Upper lobe of left lung (tissue), 6 donors: ENCODE data around the gene ADK. TPM values are rescaled to one million over a fixed set of nuclear protein-coding genes. Genes with fewer than 3 reads are reported as not detected.

Experiments used
- ATAC-seq, 2 donors: fragments of 200-7000 bp; cut with Tn5 transposase; one replicate each; pipeline ENCODE4 v1.9.1; 2022; ENCODE audit warnings: mild to moderate bottlenecking in 2 of 2, moderate library complexity in 2 of 2; ENCODE audit not compliant: low FRiP score in 2 of 2
- DNase-seq, 2 donors: peaks; one replicate each; pipeline ENCODE4 v3.0.0-alpha.2; 2019 to 2020
- H3K27ac ChIP-seq, 4 donors: fragments of 200-600 bp; sonication (generic); one replicate each; pipeline ENCODE4 v1.5.1; 2016 to 2019
- H3K27me3 ChIP-seq, 4 donors: fragments of 200-600 bp; sonication (generic); one replicate each; pipeline ENCODE4 v1.5.1; 2017 to 2019
- H3K36me3 ChIP-seq, 4 donors: fragments of 200-600 bp; sonication (generic); one replicate each; pipeline ENCODE4 v1.5.1; 2016 to 2019
- H3K4me1 ChIP-seq, 4 donors: fragments of 200-600 bp; sonication (generic); one replicate each; pipeline ENCODE4 v1.5.1; 2018 to 2019
- H3K4me3 ChIP-seq, 4 donors: fragments of 200-600 bp; sonication (generic); one replicate each; pipeline ENCODE4 v1.5.1; 2017 to 2019; ENCODE audit warnings: mild to moderate bottlenecking in 2 of 4, moderate library complexity in 1 of 4
- H3K9me3 ChIP-seq, 4 donors: fragments of 200-600 bp; sonication (generic); one replicate each; pipeline ENCODE4 v1.5.1; 2018 to 2019
- EP300 ChIP-seq, 4 donors: sonication (generic); formaldehyde crosslinking; IDR thresholded peaks; one replicate each; pipeline ENCODE4 v1.5.1; 2017; ENCODE audit warnings: antibody characterized with exemption in 4 of 4, control low read depth in 2 of 4
- POLR2A ChIP-seq, 4 donors: fragments of 450-650 bp; IDR thresholded peaks; one replicate each; pipeline ENCODE4 v1.5.1; 2016 to 2017; ENCODE audit warnings: antibody characterized with exemption in 4 of 4, mild to moderate bottlenecking in 2 of 4
- POLR2AphosphoS5 ChIP-seq, 2 donors: sonication (generic); formaldehyde crosslinking; IDR thresholded peaks; one replicate each; pipeline ENCODE4 v1.5.1; 2017; ENCODE audit warnings: antibody characterized with exemption in 2 of 2
- WGBS, 2 donors: methylation state at CpG; one replicate each; pipeline ENCODE4 v1.1.5; 2017 to 2018; 5-methylcytosine and 5-hydroxymethylcytosine counted together
- total RNA-seq, 6 donors: library from RNA; depleted of rRNA in 4 of 6; stranded (reverse); fragments of >200 nt in 4 of 6; gene quantifications; one replicate each; pipeline versions ENCODE4 v1.1.0 to v1.2.1, GENCODE V29; 2016 to 2021
- TF ChIP-seq, protein P1 (sequence below), 6 experiments: fragments of 450-650 bp in 4 of 6; fragments of 200-600 bp in 2 of 6; sonication (generic) in 2 of 6; IDR thresholded peaks; one replicate each; pipeline ENCODE4 v1.5.1; 2016 to 2019; ENCODE audit warnings: antibody characterized with exemption in 6 of 6
- donor health status: DM: no; HTN: no; CAD: no; lungs with moderate emphysema.
- donor health status: DM: no; HTN: yes; CAD: no; lungs with severe emphysema.

The ADK gene
- total RNA-seq, 6 donors from 2014 or later, result 27.9 to 123 (median 48.1) TPM

DNA sequence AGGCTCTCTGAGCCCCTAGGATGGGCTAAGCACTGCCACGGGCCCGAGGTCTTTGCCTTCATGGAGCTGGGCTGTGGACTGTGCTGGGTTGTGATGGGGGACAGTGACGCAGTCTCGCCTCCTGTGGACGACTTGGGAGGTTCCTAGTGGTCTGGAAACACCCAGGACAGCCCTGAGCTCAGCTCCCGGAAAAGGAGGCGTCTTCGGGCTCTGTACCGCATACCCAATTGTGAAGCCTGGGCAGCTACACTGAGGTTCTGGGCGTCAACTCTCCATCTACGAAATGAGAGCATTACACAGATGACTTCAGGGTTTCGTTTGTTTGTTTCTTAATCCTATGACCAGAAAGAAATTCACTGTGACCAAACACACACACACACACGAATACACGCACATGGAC is 595.8 kb downstream of the ADK start:
- Histone ChIP-seq H3K27ac (no peak overlapping the region), H3K4me3 (no peak overlapping the region), H3K9me3 (no peaks in the 10 kb centered on the region), H3K36me3 (no peaks in the 10 kb centered on the region), H3K27me3 (no peaks in the 10 kb centered on the region), H3K4me1 (no peaks in the 10 kb centered on the region)
- 94 to 95% methylated on average over 14 of the region's 14 CpGs for WGBS, 2 donors
- DNase-seq (no peak), ATAC-seq (no peak)
- TF ChIP-seq POLR2A (IDR thresholded peaks at IDR 0.05) (no peak), POLR2AphosphoS5 (IDR thresholded peaks at IDR 0.05) (no peak), EP300 (IDR thresholded peaks at IDR 0.05) (no peak)
- TF ChIP-seq, protein P1, sequence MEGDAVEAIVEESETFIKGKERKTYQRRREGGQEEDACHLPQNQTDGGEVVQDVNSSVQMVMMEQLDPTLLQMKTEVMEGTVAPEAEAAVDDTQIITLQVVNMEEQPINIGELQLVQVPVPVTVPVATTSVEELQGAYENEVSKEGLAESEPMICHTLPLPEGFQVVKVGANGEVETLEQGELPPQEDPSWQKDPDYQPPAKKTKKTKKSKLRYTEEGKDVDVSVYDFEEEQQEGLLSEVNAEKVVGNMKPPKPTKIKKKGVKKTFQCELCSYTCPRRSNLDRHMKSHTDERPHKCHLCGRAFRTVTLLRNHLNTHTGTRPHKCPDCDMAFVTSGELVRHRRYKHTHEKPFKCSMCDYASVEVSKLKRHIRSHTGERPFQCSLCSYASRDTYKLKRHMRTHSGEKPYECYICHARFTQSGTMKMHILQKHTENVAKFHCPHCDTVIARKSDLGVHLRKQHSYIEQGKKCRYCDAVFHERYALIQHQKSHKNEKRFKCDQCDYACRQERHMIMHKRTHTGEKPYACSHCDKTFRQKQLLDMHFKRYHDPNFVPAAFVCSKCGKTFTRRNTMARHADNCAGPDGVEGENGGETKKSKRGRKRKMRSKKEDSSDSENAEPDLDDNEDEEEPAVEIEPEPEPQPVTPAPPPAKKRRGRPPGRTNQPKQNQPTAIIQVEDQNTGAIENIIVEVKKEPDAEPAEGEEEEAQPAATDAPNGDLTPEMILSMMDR (IDR thresholded peaks at IDR 0.05), result no peak

DNA sequence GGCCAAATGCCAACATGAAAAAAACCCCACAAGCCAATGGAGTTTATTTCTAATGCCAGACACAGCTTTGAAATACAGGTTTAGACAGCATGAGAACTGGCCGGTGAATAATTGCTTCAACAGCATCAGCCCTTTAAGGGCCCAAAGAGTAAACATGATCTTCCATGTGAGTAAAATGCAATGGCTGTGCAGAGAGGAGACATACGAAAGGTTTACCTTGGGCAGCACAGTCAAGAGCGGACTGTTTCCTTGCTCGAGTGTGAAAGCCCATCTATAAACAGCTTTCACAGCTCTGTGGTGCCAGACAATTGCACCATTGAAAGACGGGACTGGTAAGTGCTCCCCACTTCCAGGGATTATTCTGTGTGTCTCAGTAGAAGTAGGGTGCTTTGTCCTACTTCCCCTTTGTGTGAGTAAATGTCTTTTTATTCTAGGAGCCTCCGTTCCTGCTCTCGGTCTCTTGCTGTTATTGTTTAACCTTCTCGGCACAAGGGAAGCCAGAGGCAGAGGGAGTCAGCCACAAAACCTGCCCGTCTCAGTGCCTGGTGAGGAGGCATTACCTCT is 597.5 kb downstream of the ADK start:
- no peaks in the 10 kb centered on the region for H3K4me1 ChIP-seq
- H3K36me3 ChIP-seq, result no peaks in the 10 kb centered on the region
- H3K27ac ChIP-seq, result no peak overlapping the region
- no peaks in the 10 kb centered on the region for H3K9me3 ChIP-seq
- H3K27me3 ChIP-seq, result no peaks in the 10 kb centered on the region
- H3K4me3 ChIP-seq, result no peak overlapping the region
- TF ChIP-seq EP300 (IDR thresholded peaks at IDR 0.05), result no peak
- no peak for TF ChIP-seq POLR2A (IDR thresholded peaks at IDR 0.05)
- TF ChIP-seq, protein P1 (IDR thresholded peaks at IDR 0.05), result no peak
- no peak for TF ChIP-seq POLR2AphosphoS5 (IDR thresholded peaks at IDR 0.05)
- DNase-seq (no peak), ATAC-seq (no peak)
- WGBS, 2 donors, result 55 to 58% methylated on average over 9 of the region's 9 CpGs

GRCh38 chr10:74750848-74751274 is 599.8 kb downstream of the ADK start:
- H3K27me3 ChIP-seq, result no peaks in the 10 kb centered on the region
- H3K27ac ChIP-seq, result no peak overlapping the region
- H3K9me3 ChIP-seq, result no peaks in the 10 kb centered on the region
- no peak overlapping the region for H3K4me3 ChIP-seq
- ATAC-seq (no peak), DNase-seq (no peak)
- no peaks in the 10 kb centered on the region for H3K4me1 ChIP-seq
- TF ChIP-seq, protein P1 (IDR thresholded peaks at IDR 0.05), result no peak
- TF ChIP-seq POLR2AphosphoS5 (IDR thresholded peaks at IDR 0.05) (no peak), POLR2A (IDR thresholded peaks at IDR 0.05) (no peak), EP300 (IDR thresholded peaks at IDR 0.05) (no peak)
- WGBS, 2 donors, result 73 to 83% methylated on average over 1 to 6 of the region's 6 CpGs
- no peaks in the 10 kb centered on the region for H3K36me3 ChIP-seq

- no peak for DNase-seq
- H3K4me1 ChIP-seq, result no peaks in the 10 kb centered on the region
- H3K27me3 ChIP-seq, result no peaks in the 10 kb centered on the region
- WGBS, 2 donors, result 90 to 95% methylated on average over 6 of the region's 6 CpGs
- H3K4me3 ChIP-seq, result no peak overlapping the region
- H3K36me3 ChIP-seq, result no peaks in the 10 kb centered on the region
- ATAC-seq, result no peak
- H3K9me3 ChIP-seq, result no peaks in the 10 kb centered on the region
- H3K27ac ChIP-seq, result no peak overlapping the region
- TF ChIP-seq POLR2AphosphoS5 (IDR thresholded peaks at IDR 0.05), result no peak
- TF ChIP-seq POLR2A (IDR thresholded peaks at IDR 0.05), result no peak
These were observed 601.5 kb downstream of the ADK start for GRCh38 chr10:74752371-74753040.

DNA sequence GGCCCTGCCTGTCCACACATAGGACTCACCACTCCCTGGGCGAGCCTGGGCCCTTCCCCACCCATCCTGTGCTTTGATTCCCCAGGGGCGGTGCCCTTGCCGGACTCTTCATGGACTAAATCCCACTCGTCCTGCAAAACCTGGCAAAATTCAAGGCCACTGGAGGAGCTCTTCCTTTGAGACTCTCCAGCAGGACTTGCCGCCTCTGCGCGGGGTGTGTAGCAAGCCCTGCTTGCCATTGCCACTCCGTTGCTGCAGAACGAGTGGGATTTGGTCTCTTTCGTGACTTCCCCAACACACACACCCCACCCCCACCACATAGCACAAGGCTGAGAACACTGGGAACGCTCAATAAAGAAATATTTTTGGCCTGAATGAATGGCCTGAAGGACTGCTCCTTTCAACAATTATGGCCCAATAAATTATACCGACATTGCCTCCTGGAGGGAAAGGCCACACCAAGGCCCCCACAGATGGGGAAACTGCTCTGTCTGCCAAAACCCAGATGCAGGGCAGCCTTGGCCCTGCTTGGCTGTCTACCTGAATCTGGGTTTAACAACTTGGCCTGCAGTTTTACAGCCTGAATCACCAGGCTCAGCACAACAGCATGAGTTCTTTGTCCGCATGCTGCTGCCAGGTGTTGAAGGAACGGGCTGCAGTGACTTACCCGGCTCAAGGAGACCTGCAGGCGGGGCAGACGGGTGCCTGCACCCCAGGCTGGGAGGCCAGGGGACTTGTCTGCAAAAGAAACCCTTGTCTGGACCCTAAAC is 602.6 kb downstream of the ADK start:
- Histone ChIP-seq H3K9me3 (no peaks in the 10 kb centered on the region), H3K36me3 (no peaks in the 10 kb centered on the region), H3K4me3 (no peak overlapping the region), H3K27me3 (no peaks in the 10 kb centered on the region), H3K27ac (no peak overlapping the region), H3K4me1 (no peaks in the 10 kb centered on the region)
- DNase-seq (peak in 1 of 2 donors; percentile 47), ATAC-seq (peak in 1 of 2 donors; percentile 28)
- 76 to 86% methylated on average over 17 of the region's 17 CpGs for WGBS, 2 donors
- TF ChIP-seq POLR2A (IDR thresholded peaks at IDR 0.05) (no peak), POLR2AphosphoS5 (IDR thresholded peaks at IDR 0.05) (no peak), EP300 (IDR thresholded peaks at IDR 0.05) (no peak)
- TF ChIP-seq, protein P1 (IDR thresholded peaks at IDR 0.05), result no peak
